Measurements from ENCODE around the gene VPS54. TPM values are rescaled to one million over a fixed set of nuclear protein-coding genes. Genes with fewer than 3 reads are reported as not detected.

Gene VPS54
- total and polyA plus RNA-seq, 9 of the 15 experiments (the other 6 are each of a cell fraction or from before 2014, with no cell fraction given): 4.9 to 23.2 (median 13.2) TPM

DNA sequence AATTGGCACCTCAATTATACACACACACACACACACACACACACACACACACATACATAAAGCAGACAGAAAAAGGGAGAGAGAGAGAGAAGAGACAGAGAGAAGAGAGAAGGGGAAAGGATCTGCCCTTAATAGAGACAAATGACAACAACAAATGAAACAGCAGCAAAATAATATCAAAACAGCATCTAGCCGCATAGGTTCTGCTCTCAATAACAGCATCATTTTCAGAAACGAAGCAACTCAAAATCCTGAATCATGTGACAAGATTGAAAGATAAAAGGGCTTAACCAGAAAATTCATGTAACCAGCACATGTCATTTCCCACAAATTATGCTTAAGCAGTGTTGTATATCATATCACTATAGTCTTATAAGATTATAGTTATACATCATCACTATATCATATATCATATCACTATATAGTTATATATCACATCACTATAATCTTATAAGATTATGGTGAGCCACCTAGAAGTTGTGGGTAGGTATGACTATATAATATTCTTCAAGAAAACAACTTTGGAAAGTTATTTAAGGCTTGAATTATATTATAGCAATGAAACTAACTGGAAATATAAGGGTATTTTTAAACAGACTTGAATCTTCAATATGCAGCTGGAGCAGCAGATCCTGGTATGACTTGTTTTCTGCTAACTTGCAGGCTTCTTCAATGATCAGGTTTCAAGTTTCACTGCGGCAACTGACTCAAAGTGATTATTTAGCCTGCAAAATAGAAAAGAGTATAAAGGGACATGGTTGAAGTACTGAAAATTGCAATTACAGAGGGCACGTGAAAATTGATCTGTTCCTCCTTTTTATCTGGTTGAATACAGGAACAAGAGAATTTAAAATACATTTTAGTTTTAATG is 16.1 kb upstream of the VPS54 start:
- Histone ChIP-seq H3K79me2 (ENCODE audit: control insufficient read depth, insufficient read depth, low read length) (no peaks in the 10 kb centered on the region), H3K9ac (ENCODE audit: insufficient read depth in 1 of 2, low read depth in 2 of 2, low read length in 2 of 2) (no peak overlapping the region), H3K4me3 (no peak overlapping the region), H3K27me3 (ENCODE audit: control insufficient read depth in 2 of 2, insufficient read depth in 2 of 2, low read length in 2 of 2) (no peaks in the 10 kb centered on the region), H3K9me1 (ENCODE audit: control insufficient read depth, insufficient read depth, low read length) (no peaks in the 10 kb centered on the region), H2AFZ (ENCODE audit: low read depth, low read length) (peak overlapping the region; percentile 32), H3K27ac (ENCODE audit: extremely low read depth, low read depth, low read length) (no peak overlapping the region), H3K4me2 (ENCODE audit: insufficient read depth, low read length) (no peak overlapping the region), H3K36me3 (ENCODE audit: control insufficient read depth, insufficient read depth, low read length) (no peaks in the 10 kb centered on the region), H3K9me3 (replicated peaks; ENCODE audit: control insufficient read depth, insufficient read depth, low read depth, low read length) (no peaks in the 10 kb centered on the region), H3K4me1 (replicated peaks in 1 of 2; ENCODE audit: control insufficient read depth in 2 of 2, insufficient read depth in 2 of 2, low read length in 2 of 2) (no peaks in the 10 kb centered on the region; a peak in 1 of 5 replicates), H4K20me1 (replicated peaks; ENCODE audit: control insufficient read depth, insufficient read depth, low read length) (no peaks in the 10 kb centered on the region)
- in situ Hi-C loops (cut with MboI) (no loop called here), intact Hi-C loops (cut with micrococcal nuclease) (no loop called here)
- ChIA-PET POLR2A (no interaction called here), CTCF (ENCODE audit: low intra/inter-chr PET ratio) (no interaction called here)
- DNase-seq (ENCODE audit: extremely low read depth in 1 of 4, low spot score in 3 of 4) (no peak), ATAC-seq (no peak), FAIRE-seq (no peak)
- no TSS peak for BruUV-seq (replicated peaks)
- WGBS (ENCODE audit: insufficient coverage, low coverage, missing lambda C conversion rate): 24% methylated on average over 4 of the region's 4 CpGs
- TF ChIP-seq RBBP5 (IDR thresholded peaks at IDR 0.05; ENCODE audit: borderline replicate concordance, insufficient read depth, low read length, poor library complexity, severe bottlenecking) (no peak), ZNF444 (CRISPR knock-in tag; IDR thresholded peaks at IDR 0.05) (no peak), DPF2 (IDR thresholded peaks at IDR 0.05) (no peak), ZNF175 (CRISPR knock-in tag; IDR thresholded peaks at IDR 0.05; ENCODE audit: low read depth) (no peak), XRCC5 (IDR thresholded peaks at IDR 0.05; ENCODE audit: low read depth, low read length) (no peak), ZNF551 (CRISPR knock-in tag; IDR thresholded peaks at IDR 0.05) (no peak), NFIC (IDR thresholded peaks at IDR 0.05) (no peak), MNT (conservative IDR thresholded peaks at IDR 0.05) (no peak), SUPT5H (IDR thresholded peaks at IDR 0.05) (no peak), MYBL2 (IDR thresholded peaks at IDR 0.05; ENCODE audit: low read depth) (peak; percentile 36; the same call in 1 of the 2 replicates), MYBL2 (CRISPR knock-in tag; IDR thresholded peaks at IDR 0.05; ENCODE audit: borderline replicate concordance) (no peak), TOE1 (IDR thresholded peaks at IDR 0.05; ENCODE audit: borderline replicate concordance) (0 out of 2 replicates have a peak, but pooled peaks have one; percentile 19), TOE1 (CRISPR knock-in tag; IDR thresholded peaks at IDR 0.05; ENCODE audit: borderline replicate concordance, low read depth) (no peak), YBX1 (IDR thresholded peaks at IDR 0.05) (no peak), CREB3L1 (IDR thresholded peaks at IDR 0.05; ENCODE audit: borderline replicate concordance, low read depth) (no peak), ESRRB (CRISPR knock-in tag; IDR thresholded peaks at IDR 0.05; ENCODE audit: borderline replicate concordance) (no peak), ZNF263 (CRISPR knock-in tag; IDR thresholded peaks at IDR 0.05; ENCODE audit: borderline replicate concordance) (no peak)
- TF ChIP-seq, protein P1, sequence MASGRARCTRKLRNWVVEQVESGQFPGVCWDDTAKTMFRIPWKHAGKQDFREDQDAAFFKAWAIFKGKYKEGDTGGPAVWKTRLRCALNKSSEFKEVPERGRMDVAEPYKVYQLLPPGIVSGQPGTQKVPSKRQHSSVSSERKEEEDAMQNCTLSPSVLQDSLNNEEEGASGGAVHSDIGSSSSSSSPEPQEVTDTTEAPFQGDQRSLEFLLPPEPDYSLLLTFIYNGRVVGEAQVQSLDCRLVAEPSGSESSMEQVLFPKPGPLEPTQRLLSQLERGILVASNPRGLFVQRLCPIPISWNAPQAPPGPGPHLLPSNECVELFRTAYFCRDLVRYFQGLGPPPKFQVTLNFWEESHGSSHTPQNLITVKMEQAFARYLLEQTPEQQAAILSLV (tag; IDR thresholded peaks at IDR 0.05): no peak

All from K562 (cell line).